Measurements from ENCODE around the gene SYTL4.

SYTL4 gene

DNA sequence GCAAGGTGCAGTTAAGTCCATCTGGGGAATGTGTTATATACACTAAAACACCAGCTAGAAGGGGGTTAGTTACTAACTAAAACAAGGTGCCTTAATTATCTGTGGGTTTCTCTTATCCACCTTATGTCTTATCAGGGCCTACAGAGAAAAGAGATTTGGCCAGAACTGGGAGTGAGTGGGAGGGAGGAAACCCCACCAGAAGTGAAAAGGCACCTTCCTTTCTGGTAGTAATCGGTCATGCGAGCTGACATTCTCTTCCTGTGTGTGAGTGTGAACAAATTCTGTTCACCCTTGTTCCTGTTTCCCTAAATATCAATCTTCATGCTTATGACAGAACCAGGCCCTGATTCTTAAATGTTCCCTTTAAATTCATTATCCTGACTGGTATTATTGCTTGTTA lies 44.4 kb downstream of the SYTL4 start:
- DNase-seq: no peak

DNA sequence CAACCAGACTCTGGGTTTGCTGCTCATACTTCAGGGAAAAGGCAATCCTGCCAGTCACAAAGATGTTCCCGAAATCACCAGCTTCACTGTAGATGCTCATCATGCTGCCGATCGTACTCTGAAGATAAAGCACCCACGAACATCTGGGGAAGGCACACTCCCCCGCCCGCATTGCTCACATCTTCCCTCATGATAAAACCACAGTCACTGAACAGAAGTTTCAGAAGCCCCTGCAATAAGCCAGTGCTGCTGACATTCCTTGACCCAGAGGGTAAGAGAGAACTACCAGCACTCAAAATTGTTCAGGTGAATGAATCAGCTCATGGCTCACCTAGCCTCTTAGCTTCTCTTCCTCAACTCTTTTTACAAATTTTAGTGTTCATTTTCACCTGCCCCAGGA lies 44.8 kb downstream of the SYTL4 start:
- no peak for DNase-seq

DNA sequence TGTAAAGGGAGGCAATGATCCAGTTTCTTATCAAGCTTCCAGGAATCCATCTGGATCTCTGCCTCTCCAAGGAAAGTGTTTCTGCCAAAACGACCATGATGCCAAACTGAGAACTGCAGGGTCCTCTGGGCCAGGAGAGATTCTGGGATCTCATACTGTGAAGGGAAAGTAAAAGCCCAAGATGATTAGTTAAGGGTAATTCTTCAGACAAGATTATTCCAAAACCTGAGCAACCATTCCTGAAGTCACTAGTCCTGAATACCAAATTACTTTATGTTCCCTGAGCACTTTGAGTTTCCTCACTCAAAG lies 46.0 kb downstream of the SYTL4 start:
- DNase-seq: no peak

DNA sequence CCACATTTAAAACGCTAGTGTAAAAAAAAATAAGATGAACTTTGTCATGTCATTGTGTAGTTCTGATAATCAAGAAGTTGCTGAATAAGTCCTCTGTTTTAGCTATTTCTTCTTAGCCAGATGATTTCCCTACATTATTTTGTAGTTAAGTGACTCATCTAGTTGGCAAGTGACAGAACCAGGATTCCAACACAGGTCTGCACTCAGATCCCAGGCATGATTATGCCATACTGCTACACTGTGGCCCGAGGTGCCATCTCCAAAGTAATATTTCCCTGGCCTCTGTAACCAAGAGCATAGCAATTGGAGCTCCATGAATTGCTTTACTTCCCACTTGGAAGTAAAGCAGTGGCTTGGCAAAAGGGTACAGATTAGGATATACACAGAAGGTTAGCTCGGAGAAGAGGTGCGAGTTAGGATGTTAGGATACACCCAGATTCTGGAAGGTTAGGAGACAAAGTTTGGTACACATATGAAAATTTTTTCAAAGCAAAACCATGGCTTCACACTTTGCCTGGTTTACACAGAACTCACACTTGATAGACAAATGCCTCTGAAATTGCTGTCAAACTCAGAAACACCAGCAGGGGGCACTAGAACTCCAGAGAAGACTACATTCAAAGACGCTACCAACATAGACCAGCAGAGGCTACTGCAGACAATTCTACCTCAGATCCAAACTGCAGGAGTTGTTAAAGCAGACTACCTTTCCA lies 46.5 kb downstream of the SYTL4 start:
- DNase-seq: peak; percentile 71

DNA sequence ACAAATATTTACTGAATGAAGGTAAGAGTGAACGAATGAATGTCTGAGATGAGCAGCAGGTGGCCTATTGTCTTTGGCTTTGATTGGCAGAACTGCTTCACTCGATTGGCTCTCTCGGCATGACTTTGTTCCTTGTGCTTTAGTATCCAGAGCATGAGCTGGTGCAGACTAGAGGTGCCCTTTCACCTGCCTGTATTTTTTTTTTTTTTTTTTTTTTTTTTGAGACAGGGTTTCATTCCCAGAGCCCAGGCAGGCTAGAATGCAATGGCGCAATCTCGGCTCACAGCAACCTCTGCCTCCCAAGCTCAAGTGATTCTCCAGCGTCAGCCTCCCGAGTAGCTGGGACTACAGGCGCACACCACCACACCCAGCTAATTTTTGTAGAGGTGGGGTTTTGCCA lies 49.0 kb downstream of the SYTL4 start:
- no peak for DNase-seq

DNA sequence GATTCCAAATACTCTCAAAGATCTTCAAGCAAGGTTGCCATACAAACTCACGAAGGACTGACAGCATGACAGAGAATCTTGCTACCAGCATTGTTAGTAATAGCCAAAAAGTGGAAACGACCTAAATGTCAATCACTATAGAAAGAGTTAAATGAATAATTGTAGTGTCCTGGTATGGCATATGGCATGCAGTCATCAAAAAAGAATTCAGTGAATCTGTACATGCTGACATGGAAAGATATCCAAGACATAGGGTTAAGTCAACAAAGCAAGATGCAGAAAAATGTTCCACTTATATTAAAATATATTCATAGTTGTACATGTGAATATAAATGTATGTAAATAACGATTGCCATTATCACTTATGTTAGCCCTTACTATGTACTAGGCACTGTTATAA lies 50.3 kb downstream of the SYTL4 start:
- DNase-seq: no peak

DNA sequence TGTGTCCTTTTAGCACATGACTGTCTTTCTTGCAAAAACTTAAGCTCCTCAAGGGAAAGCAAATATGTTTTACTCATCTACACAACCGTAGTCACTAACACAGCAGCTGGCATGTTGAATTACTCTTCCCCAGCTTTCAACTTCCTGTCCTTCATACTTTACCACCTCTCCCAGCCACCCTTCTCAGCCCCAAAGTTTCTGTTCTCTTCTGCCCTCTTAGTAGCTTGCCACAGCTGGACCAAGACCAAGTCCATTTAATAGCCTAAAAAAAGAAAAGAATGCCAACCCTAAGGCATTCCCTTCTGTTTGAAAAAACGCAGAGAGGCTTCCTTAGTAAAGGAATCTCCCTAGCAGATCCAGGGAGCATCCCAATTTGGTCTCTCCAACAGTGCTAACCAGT lies 51.2 kb downstream of the SYTL4 start:
- DNase-seq: no peak

DNA sequence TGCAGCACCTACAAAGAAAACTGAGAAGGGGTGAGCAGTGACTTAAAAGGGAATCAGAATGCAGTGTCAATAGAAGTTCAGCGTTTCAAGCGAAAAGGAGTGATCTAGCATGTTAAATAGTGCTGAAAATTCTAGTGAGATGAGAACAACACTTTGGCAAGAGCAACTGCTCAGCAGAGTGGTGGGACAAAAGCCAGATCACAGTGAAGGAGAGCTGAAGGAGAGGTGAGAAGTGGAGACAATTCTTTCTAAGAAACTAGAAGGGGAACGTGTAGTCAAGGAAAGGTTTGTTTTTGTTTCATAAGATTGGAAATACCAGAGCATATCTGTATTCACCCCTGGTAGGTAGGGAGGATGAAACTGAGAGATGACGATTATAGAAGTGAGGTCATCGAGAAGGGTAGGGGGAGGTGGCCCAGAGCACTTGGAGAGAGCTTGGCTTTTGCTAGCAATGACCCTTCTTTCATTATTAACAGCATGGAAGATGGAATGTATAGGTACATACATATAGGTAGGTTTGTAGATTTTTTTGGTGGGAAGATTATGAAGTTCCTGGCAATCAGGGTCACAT lies 54.2 kb downstream of the SYTL4 start:
- no peak for DNase-seq

DNA sequence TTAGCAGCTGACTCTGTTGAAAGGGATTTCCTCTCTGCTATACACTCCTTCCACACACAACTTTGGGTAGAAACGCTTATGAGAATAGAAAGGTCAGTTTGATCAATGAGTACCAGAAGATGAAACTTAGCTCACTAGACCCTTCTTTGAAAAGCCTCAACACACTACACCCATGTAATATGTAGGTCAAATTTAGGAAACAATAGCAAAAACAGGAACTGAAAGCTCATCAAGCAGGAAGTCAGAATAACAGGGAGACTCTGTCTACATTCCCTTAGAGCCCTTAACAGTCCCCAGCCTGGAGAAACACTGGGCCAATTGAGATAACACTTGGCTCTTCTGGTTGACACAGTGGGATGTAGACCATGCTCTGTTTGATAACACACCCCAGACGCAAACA lies 57.2 kb downstream of the SYTL4 start:
- no peak for DNase-seq

DNA sequence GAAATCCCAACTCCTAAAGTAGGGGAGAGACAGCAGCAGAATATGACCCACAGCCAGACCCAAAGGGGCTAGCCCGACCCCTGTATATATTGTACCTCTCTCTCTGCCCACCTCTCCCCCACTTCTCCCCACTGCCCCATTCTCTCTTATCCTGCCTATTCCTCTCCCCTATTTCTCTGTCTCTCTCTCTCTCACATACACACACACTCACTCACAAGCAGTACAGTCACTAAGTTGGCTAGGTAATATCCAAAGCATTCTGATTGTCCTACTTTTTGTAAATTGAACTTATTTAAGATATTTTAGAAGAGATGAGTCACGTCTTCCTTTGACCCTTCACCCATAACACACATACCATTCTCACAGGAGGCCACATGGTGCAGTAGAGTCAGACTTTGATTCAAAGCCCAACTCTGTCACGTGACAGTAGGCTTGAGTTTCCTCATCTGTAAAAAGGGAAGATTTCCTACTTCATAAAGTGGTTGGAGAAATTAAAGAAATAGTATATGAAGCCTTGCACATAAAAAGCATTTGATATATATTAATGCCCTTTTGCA lies 58.4 kb downstream of the SYTL4 start:
- DNase-seq: no peak

DNA sequence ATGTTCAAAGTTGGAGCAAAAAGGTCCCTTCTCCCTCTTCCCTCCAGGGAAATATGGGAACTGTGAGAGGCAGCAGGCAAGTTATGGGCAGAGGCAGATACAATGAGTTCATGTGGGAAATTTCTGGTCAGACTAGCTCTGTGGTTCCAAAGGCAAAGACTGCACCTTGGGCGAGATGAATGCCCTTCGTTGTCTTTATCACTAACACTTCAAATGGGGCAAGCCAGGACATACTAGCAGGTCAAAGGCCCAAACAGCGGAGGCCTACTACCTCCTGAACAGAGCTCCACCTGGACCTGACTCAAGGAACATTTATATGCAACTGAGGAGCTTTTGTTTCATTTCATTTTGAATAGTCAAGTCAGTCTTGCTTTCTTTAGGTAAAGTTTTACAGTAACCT lies 59.0 kb downstream of the SYTL4 start:
- DNase-seq: no peak

DNA sequence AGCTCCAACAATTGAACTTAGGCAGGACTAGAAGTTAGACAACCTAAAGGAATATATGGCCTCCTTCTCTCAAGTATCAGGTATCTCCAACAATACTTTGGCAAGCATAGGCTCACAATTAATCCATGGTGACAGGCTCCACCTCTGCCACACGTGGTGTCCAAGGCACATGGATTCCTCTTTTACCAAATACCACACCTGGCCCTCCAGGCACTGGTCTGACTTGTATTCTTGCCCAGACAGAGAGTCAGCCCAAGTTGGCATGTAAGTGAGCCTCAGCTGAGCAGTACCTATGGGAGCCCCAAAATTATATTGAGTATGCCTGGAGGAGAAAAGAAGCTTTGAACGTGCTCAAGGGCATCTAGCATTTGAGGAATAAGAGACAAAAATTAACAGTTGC lies 68.3 kb downstream of the SYTL4 start:
- DNase-seq: no peak

DNA sequence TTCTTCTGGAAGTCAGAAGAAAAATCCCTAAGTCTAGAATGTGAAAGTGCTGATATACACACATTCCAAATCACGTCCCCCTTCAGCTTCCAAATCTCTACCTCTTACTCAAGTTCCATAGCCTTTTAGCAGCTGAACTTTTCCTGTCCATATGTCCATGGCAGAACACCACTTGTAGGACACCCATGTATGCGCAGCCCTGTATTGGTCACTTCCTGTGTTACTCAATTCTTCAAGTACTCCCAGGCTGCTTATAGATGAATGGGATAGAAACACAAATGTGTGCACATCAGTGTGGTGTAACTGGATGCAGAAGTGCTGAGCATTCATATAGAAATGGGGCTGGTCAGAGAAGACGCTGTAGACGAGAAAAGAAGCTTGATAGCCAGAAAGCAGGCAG lies 69.1 kb downstream of the SYTL4 start:
- no peak for DNase-seq

DNA sequence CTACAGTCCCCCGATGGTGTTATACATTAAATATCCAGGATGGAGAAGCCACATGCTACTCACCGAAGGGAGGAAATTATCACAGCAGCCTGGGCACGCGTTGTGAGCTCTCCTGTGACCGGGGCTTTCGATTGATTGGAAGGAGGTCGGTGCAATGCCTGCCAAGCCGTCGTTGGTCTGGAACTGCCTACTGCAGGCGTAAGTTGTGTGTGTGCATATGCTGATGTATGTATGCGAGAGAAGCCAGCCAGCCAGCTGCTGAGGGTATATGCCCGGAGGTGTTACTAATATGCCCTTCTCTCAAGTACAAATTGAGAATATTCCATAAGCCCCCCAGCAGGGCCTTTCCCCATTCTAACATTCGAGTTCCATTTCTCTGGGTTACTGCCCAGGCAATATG lies 69.8 kb downstream of the SYTL4 start:
- no peak for DNase-seq

DNA sequence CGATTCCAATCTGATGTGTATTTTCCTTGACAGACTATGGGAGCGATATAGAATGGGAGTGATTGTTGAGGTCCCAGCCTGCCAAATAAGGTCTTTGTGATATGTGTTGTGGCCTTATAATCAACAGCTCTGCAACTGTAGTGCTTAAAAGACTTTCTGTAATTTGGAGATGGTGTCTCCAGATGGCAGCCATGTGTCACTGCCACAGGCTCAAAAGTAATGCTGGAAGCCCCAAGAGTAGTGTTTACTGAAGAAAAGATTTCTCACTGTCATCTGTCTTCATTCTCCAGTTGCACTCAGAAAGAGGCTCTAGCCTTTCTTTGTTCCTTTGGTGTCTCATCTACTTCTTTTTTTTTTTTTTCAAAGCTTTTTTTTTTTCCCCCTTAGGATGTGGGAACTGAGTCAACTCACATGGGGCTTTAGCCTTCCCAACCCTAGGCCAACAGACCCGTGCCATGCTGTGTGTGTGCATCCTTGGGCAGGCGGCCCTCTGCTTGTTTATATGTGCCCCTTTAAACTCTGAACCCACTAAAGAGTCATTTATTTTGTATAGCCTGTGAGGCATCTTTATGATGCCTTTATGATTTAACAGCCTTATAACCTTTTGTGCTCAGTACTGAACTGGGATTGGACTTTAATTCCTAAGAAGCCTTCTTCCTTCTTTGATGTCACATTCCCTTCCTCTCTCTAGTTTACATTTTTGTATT lies 72.3 kb downstream of the SYTL4 start:
- no peak for DNase-seq

DNA sequence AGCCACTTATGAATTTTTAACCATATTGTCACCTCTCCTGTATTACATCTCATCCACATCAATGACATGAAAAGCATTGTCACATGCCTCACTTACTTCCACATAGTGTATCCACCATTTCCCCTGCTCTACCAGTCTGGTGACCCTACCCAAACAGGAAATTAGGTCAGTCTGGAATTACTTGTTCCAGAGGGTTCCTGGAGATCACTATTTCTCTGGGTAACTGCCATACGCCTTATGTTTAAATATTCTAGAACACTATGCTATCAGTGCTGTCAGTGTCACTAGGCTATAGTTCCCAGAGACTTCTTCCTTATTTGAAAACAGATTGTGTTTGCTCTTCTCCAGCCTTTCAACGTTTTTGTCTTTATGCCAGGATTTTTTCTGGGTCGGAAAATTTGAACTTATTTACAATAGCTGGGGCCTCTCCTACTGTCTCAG lies 73.0 kb downstream of the SYTL4 start:
- DNase-seq: no peak

DNA sequence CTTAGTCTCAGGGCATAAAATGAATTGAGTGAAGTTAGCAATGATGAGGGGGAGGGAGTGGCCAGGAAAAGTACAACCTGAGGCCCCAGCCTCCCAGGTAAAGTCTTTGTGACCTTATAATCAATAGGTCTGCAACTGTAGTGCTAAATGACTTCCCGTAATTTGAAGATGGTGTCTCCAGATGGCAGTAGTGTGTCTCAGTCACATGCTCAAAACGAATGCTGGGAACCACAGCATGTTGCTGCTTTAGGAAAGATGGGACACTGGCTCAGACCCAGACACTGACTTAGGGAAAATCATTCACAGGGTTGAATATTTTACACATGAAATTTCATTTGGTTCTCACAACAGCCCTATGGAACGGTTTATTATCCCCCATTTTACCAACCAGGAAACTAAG lies 77.7 kb downstream of the SYTL4 start:
- DNase-seq: no peak

DNA sequence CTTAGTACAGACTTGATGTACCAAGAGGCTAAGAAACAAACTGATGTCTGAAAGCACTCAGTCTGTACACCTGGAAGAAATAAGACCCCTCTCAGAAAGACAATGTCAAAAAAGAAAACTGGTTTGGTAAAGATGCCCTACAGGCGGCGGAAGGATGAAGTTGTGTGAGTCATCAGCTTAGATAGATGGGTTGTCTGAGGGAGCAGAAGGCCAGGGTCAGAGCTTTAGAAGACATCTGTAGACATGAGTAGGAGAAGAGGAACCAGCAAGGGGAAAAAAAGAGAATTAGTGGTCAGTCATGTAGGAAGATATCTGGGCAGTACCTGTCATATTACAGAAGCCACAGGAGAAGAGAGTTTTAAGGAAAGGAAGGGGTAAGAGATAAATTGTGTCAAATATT lies 79.7 kb downstream of the SYTL4 start:
- no peak for DNase-seq

DNA sequence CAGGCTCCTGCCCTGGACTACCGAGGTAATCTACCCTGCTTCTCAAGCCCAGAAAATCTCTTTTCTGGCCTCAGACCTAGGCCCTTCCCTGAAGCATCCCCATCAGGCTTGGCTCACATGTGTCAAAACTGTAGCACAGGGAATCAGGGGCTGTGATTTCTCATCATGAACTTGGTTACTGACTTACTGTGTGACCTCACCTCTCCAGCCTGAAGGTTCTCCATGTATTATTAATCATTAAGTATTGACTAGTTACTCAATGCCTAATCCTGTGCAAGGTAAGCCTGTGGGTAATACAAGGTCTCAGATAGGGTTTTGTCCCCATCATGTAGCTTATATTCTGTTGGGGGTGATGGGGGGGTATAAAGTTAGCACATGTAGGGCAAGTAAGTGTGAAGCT lies 81.1 kb downstream of the SYTL4 start:
- no peak for DNase-seq

DNA sequence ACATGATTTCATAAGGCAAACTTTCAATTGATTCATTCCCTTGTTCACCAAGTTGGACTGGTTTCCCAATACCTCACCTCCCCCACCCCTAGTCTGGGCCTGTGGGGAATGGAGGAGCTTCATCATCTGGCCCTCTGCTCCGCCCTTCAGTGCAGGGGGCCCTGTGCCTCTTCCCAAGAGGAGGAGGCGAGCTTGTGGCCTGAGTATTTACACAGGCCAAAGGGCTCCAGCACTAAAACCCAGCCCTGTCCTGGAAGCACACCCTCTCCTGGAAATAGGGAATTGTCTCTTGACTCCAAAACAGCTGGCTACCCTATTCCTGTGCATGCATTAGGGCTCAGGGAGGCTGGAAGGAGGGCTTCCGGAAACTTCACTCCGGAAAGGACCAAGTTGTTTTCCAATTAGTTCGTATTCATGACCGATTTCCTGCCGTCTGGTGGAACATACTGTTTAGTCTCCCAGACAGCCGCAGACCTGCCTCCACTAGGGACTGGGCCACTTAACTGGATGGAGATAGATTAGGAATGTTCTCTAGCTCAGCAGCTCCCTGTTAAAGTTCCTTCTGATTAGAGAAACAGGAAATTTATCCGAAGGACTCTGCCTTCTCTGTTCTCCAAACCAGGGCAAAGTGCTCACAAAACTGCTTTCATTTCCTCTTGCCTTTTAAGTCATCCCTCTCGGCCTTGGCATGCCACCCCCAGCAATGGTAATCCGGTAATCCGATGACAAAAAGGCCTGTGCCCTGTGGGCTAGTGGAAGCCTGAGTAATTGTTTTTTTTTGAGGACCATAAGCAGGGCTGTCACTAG lies 82.2 kb downstream of the SYTL4 start:
- DNase-seq: no peak

DNA sequence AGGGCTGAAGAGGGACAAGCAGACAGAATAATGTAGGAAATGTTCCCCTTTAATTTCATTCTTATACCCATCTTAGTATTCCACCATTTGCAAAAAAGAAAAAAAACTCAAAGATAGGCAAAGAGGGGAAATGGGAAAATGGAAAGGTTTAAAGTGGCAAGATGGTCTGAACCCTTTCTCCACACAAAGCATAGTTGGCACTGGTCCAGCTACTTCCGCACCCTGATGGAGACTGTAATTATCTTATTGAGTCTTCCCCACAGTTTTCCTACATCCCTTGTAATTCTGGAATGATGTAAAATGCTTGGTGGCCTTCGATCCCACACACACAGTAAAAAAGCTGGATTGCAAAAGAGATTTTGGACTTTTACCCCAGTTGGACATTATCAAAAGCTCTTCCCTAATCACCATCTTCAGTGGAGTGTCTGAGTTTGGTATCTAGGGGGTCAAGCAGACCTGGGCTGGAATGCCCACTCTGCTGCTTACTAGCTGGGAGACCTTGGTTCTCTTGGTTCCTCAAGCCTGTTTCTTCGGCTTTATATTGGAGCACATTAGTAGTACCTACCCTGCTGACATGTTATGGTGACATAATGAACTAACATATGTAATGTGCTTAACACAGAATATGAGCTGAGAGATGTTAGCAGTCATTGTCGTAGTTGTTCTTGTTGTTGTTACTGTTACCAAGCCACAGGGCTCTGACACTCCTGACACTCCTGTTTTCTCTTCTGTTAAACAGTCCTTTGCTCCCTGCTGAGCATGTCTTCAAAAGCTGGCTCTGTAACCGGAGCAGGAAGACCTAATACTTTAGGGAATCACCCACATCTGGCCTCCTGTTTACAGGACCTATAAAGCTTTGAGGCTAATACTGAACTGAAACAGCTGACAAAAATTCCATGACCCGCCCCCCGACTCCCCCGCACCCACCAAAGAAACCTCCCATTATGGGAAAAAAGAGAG lies 83.2 kb downstream of the SYTL4 start:
- peak; percentile 40 for DNase-seq

DNA sequence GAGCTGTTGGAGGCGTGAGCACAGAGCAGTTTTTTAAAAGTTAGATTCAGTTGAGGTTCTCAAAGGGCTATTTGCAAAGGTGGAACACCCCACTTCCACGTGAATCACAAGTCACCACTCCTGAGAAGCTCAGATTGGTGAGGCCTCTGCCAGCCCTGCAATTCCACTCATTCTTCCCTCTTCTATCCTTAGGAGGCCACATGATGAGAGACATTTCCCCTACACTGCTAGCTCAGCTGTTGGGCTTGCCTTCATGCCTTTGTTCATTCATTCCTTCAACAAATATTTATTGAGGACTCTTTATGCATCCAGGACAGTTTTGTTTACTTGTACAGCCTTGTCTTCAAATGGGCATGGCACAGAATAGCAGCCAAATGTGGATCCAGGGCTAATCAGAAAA lies 84.2 kb downstream of the SYTL4 start:
- DNase-seq: no peak

All from DMS 273 treated with DMSO at 0.1 percent for 48 hours (cell line).